Measurements from ENCODE around the gene GRB14.
"Not testable (repeated sequence)": the region's sequence is repeated elsewhere in the genome, so short reads cannot be mapped to it uniquely, and the experiment has no call there.

GRB14 gene

DNA sequence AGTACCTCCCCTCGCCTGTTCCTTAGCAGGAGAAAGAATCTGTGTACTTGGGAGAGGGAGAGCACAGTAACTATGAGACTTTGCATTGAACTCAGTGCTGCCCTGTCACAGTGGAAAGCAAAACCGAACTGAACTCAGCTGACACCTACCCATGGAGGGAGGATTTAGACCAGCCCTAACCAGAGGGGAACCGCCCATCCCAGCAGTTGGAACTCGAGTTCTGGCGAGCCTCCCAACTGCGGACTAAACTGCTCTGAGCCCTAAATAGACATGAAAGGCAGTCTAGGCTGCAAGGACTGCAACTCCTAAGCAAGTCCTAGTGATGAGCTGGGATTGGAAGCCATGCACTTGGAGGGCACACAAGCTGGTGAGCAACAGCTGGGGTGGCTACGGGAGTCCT, 110.4 kb downstream of the GRB14 start:
- H3K4me3 ChIP-seq (ENCODE audit: low read depth, low read length): no peak overlapping the region
- DNase-seq (ENCODE audit: low read depth): no peak

DNA sequence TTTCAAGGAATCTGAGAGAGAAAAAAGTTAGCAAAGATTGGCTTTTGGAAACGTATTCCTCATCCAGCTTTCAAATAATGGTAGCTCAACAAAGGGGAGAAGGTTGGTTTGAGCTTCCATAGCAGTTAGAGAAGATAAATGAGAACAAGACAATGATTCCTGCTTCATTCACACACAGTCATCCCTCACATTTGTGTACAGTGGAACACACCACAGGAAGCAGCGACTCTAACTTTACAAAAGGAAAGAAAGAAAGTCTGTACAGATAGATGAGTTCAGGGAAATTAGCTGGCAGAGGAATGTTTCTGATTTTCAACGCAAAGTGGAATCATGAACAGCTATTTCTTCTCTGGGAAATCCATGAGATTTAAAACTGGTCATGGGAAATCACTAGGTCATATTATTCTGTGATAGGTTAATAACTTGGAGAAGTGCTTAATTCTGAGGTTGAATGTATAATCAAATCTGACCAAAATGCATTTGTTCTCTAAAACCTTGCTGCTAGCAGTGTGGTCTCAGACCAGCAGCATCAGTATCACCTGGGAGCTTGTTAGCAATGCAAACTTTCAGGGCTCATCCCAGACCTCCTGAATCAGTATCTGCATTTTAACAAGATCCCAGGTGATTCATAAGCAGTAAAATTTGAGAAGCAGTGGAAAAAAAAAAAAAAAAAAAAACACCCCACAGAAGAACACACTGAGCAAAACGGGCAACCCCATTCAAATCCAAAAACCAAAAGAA, 112.0 kb downstream of the GRB14 start:
- H3K4me3 ChIP-seq (ENCODE audit: low read depth, low read length): no peak overlapping the region
- DNase-seq (ENCODE audit: low read depth): no peak

DNA sequence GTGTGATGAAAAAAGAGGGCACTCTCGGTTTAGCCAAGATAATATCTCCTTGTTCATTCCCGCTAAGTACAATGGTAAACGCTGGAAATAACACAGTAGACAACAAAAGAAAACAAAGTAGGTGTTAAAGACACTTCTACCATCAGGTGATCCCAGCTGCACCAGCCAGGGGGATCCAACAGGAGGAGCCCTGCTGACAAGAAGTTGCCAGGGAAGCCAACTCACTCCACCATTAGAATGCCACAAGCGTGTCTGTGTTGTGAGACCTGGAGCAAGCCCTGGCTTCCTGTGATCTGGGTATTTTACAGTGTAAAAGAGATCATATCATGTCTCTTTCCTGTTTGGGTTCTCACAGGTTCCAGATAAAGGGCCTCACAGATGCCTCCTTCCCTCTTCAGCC, 117.0 kb downstream of the GRB14 start:
- no peak for DNase-seq (ENCODE audit: low read depth)
- no peak overlapping the region for H3K4me3 ChIP-seq (ENCODE audit: low read depth, low read length)

- DNase-seq (ENCODE audit: low read depth): no peak
- H3K4me3 ChIP-seq (ENCODE audit: low read depth, low read length): no peak overlapping the region
Measured at GRCh38 chr2:164498836-164499235, 122.4 kb downstream of the GRB14 start.

DNA sequence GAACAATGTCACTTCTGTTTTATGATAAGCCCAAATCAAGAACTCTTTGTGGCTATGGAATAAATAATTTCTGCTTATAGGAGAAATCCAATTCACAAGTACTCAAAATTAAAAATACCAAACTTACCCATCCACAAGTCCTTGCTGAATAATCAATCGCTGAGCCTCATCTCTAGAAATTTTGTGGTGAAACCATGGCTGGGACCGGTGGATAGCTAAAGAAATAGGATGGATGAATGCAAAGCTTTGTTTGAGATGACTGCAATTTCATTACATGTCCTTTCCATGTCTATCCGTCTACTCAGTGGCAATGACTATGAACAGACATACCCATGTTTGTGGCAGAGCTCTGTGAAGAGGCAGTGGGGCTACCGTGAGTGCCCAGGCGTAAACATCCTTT, 124.4 kb downstream of the GRB14 start:
- no peak for DNase-seq (ENCODE audit: low read depth)
- H3K4me3 ChIP-seq (ENCODE audit: low read depth, low read length): no peak overlapping the region

DNA sequence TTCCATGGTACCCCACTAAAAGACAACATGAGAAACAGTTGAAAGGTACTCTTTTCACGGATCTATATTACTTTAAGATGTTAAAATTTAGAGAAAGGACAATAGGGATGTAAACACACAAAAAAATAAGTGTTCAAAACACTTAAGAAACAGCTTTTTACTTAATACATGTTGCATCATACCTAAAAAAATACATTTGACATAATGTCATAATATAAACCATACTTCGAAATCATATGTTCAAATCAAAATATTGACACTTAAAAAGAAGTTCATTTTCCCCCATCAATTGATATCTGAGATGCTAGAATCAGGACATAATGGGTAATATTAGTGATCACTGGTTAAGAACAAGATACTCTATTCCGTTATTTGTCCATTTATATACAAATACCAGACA, 124.9 kb downstream of the GRB14 start:
- no peak overlapping the region for H3K4me3 ChIP-seq (ENCODE audit: low read depth, low read length)
- DNase-seq (ENCODE audit: low read depth): no peak

DNA sequence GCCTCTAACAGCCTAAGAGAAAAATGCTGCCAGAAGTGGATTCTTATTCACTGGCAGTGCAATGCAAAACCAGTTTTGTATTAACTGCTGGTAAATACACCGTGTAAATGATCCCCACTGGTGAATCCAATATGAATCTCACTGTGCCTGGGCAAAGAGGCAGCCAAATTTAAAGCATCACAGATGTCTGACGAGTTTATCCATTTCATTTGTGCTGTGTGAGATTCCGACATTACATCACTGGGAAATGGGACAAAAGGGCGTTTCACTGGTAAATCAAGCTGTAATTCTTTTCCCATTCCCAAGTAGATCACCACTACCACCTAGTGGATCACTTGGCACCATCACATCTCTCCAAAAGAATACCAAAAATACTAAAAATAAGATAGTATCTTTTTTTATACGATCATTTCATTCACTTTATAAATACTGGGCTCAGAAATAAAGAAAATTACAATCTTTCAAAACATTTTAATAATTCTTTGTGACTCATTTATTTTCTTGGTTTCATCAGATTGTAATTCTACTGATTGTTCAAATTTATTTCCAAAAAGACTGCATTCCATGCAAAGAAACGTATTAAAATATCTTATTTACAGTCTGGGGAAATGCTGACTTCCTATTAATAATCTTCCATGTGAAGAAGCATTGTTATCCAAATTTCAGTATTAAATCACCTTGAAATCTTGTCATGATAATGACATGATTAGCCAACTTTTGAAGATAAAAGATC, 125.6 kb downstream of the GRB14 start:
- H3K4me3 ChIP-seq (ENCODE audit: low read depth, low read length): no peak overlapping the region
- peak; percentile 22 for DNase-seq (ENCODE audit: low read depth)

DNA sequence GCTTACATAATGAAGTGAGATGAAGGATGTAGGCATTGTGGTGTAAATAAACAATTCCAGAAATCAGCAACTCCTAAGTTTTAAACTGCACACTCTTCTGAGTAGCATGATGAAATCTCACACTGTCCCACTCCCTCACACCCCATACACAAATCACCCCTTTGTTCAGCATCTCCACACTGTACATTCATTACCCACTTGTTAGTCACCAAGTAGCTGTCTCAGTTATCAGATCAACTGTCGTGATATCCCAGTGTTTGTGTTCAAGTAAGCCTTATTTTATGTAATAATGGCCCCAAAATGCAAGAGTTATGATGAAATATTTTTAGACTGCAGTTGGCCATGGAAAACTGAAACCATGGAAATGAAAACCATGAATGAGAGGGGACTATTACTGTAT, 135.7 kb downstream of the GRB14 start:
- no peak overlapping the region for H3K4me3 ChIP-seq (ENCODE audit: low read depth, low read length)
- DNase-seq (ENCODE audit: low read depth): peak; percentile 4

- peak; percentile 4 for DNase-seq (ENCODE audit: low read depth)
- H3K4me3 ChIP-seq (ENCODE audit: low read depth, low read length): no peak overlapping the region
Measured at GRCh38 chr2:164479460-164479859, 141.8 kb downstream of the GRB14 start.

DNA sequence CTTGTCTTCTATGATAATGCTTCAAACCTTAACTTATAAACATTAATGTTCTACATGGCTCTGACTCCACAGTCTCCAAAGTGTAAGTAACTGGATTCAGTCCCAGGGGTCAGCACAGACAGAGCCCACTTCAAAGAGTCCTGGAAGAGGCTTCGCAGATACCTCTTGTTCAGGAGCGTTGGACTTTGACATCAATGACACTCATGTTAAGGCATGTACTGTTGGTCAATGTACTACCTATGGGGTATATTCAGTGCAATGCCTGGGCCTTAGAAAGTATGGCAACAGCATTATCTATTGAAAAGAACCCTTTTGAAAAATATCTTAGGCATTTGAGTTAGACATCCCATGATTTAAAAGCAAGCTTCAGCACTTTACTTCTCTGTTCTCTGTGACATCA, 143.1 kb downstream of the GRB14 start:
- DNase-seq (ENCODE audit: low read depth): no peak

DNA sequence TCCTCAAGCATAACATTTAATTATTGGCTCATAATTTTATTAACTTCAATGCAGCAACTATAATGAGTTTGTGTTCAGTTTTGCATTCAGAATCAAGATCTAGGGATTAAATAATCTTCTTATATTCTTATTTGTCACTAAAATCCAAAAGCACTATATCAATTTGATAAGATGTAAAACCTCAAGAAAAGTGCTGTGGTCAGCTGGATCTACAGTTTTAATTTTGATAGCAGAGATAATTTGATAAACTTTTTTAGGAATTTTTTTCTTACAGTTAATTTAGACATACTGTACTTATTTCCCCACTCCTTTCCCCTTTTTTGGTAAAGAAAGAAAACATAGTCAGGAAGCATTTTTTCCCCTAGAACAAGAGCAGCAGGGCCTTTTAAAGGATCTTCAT, 146.4 kb downstream of the GRB14 start:
- DNase-seq (ENCODE audit: low read depth): no peak
- no peak overlapping the region for H3K4me3 ChIP-seq (ENCODE audit: low read depth, low read length)

More for the DNA sequence above, 143.1 kb downstream of the GRB14 start:
- no peak overlapping the region for H3K4me3 ChIP-seq (ENCODE audit: low read depth, low read length)

DNA sequence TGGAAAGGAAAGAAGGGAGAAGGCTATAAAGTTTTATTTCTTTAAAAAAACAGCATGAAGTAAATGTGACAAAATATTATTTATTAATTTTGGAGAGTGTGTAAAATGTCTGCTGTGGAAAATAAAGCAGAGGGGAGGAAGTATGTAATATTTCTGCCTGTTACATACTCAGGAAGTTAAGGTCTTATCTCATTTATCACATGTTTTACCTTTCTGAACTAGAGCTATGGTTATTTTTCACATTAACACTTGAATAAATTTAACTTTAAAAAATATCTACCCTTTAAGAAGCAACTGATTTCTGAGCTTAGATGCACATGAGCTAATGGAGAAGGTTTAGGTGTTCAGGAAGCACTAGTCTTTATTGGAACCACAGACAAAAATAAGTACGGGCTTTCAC, 148.3 kb downstream of the GRB14 start:
- no peak for DNase-seq (ENCODE audit: low read depth)
- no peak overlapping the region for H3K4me3 ChIP-seq (ENCODE audit: low read depth, low read length)

- not testable (repeated sequence) for DNase-seq (ENCODE audit: low read depth); H3K4me3 ChIP-seq (ENCODE audit: low read depth, low read length)
Measured at GRCh38 chr2:164465047-164465446, 156.2 kb downstream of the GRB14 start.

GRCh38 chr2:164464376-164464775, 156.9 kb downstream of the GRB14 start:
- no peak overlapping the region for H3K4me3 ChIP-seq (ENCODE audit: low read depth, low read length)
- no peak for DNase-seq (ENCODE audit: low read depth)

DNA sequence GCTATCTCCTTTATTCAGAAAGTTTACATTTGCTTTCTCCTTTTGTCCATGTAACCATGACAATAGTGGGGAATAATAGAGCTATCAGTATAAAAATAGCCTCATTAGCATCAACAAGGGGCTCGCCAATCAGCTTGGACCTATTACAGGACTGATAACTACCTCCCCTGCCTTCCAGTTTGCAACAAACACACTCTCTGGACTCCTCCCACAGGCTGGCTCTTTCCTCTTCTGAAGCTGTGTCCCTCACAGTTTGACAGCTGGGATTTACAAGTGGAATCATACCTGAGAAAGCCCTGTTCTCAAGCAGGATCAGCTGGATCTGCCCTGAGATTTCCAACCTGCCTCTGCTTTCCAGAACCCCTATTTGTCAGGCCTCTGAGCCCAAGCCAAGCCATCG, 162.5 kb downstream of the GRB14 start:
- no peak overlapping the region for H3K4me3 ChIP-seq (ENCODE audit: low read depth, low read length)
- DNase-seq (ENCODE audit: low read depth): no peak

DNA sequence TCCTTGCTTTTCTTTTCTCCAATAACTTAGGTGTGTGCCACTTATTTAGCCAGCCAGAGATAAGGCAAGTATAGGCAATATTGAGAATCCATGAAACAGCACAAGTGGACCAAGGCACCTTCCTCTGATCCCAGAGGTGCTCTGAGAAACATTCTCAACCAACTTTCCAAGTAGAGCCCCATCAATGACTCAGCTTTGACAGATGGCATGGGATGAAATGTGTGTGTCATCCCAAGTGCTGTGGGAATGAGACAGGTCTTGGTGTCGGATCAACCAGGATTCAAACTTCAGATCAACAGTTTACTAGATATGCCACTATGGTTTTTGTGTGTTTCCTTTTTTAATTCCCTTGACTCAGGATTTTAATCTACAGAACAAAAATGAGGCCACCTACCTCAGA, 164.0 kb downstream of the GRB14 start:
- DNase-seq (ENCODE audit: low read depth): no peak
- no peak overlapping the region for H3K4me3 ChIP-seq (ENCODE audit: low read depth, low read length)

DNA sequence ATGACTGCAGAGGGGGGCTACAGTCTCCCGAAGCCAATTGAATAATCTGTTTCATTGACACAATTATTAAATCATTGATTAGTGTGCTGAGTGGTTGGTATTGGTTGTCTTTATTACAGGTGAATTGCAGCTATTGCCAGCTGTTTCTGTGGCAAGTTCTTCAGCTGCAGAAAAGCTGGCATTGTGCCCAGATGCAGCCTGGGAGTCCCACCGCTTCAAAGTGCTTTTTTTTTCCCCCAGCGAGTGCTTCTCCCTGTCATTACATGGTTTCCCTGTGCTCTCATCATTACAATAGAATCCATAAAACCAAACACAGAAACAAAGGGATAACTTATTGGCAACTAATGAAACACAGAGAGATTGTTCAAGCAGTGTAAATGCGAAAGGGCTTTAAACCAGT, 164.7 kb downstream of the GRB14 start:
- peak; percentile 16 for DNase-seq (ENCODE audit: low read depth)

GRCh38 chr2:164453656-164454305, 167.5 kb downstream of the GRB14 start:
- H3K4me3 ChIP-seq (ENCODE audit: low read depth, low read length): no peak overlapping the region
- no peak for DNase-seq (ENCODE audit: low read depth)

More for the DNA sequence above, 164.7 kb downstream of the GRB14 start:
- no peak overlapping the region for H3K4me3 ChIP-seq (ENCODE audit: low read depth, low read length)

GRCh38 chr2:164450278-164450677, 171.0 kb downstream of the GRB14 start:
- DNase-seq (ENCODE audit: low read depth): no peak
- no peak overlapping the region for H3K4me3 ChIP-seq (ENCODE audit: low read depth, low read length)

DNA sequence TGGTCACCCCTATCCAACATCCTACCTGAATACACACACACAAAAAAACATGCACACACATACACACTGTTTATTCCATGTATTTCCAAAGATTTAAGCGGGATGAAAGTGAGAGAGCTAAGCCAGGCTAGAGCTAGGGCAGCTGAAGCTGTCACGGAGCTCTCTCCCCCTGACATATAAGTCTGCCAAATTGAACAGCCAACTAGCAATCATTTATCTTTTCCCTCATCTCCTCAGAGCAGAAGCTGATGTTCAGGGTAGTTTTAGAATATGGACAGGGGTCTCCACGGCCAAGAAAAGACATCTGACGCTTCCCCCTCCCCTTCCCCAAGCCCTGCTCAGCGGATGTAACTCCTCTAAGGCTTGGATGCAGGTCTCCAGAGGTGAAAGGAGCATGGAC, 171.6 kb downstream of the GRB14 start:
- DNase-seq (ENCODE audit: low read depth): no peak
- no peak overlapping the region for H3K4me3 ChIP-seq (ENCODE audit: low read depth, low read length)

DNA sequence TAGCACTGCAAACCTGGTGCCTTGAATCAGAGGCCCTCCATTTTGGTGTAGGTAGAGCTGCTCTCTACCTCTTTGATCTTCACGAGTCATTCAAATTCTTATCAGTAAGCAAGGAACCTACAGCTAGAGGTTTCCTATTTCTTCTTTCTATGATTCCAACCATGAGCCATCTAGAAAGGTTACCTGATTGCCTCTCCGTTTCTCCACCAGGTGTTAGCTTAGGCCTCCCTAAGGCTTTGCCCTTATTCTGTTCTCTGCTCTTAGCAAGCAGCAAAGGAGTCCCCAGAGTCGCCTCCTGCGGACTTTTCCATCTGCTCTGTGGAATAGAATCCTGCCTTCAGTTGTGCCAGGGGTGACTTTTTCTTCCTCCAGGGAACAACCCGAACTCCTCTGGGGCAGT, 173.6 kb downstream of the GRB14 start:
- H3K4me3 ChIP-seq (ENCODE audit: low read depth, low read length): no peak overlapping the region
- DNase-seq (ENCODE audit: low read depth): no peak

All from skeletal muscle cell (primary cell).